IMR-90 (cell line): ENCODE measurements around the gene HMOX1. TPM values are rescaled to one million over a fixed set of nuclear protein-coding genes. Genes with fewer than 3 reads are reported as not detected.

Experiments used
- ATAC-seq: fragments of 200-7000 bp; cut with Tn5 transposase; 2 replicates; pipeline ENCODE4 v1.9.1; 2020; ENCODE audit warnings: low read depth, mild to moderate bottlenecking, moderate library complexity
- BruUV-seq: library from RNA; stranded (reverse); fragments of 400-500 nt; replicated peaks from 2 replicates; lab custom pipeline; 2021; lab: Mats Ljungman, UMichigan
- CTCF ChIA-PET: fragments of 300-600 bp; formaldehyde crosslinking; extraction: SDS; loops from one replicate; lab custom pipeline; 2021; ENCODE audit warnings: antibody characterized with exemption; lab: Yijun Ruan, JAX
- POLR2A ChIA-PET: fragments of 300-600 bp; sonication (Branson Sonifier 250); formaldehyde crosslinking; loops from one replicate; lab custom pipeline; 2022; ENCODE audit warnings: antibody characterized with exemption; ENCODE audit not compliant: unreplicated experiment; lab: Charles Lee
- DNase-seq: peaks from one replicate; pipeline ENCODE4 v3.0.0; 2013
- H2AFZ ChIP-seq: replicated peaks from 2 replicates; pipeline ENCODE3; 2013; ENCODE audit warnings: low read length, mild to moderate bottlenecking; ENCODE audit not compliant: poor library complexity
- H2AK5ac ChIP-seq: 2 replicates; pipeline ENCODE4 v1.6.1; 2013; ENCODE audit warnings: low read depth, low read length, inconsistent platforms
- H2AK9ac ChIP-seq: replicated peaks from 2 replicates; pipeline ENCODE3; 2013; ENCODE audit warnings: mild to moderate bottlenecking, low read depth, low read length, moderate library complexity; ENCODE audit not compliant: poor library complexity
- H2BK120ac ChIP-seq: 2 replicates; pipeline ENCODE4 v1.6.1; 2013; ENCODE audit warnings: low read depth, low read length, inconsistent platforms
- H2BK15ac ChIP-seq: 3 replicates; pipeline ENCODE4 v1.6.1; 2013; ENCODE audit warnings: low read depth, low read length, inconsistent platforms
- H2BK20ac ChIP-seq: 2 replicates; pipeline ENCODE4 v1.6.1; 2013; ENCODE audit warnings: low read depth, mild to moderate bottlenecking, inconsistent platforms, low read length, moderate library complexity
- H2BK5ac ChIP-seq: 2 replicates; pipeline ENCODE4 v1.6.1; 2013; ENCODE audit warnings: mild to moderate bottlenecking, low read depth, low read length, inconsistent platforms; ENCODE audit not compliant: poor library complexity, severe bottlenecking
- H3K14ac ChIP-seq: replicated peaks from 2 replicates; pipeline ENCODE4 v1.6.1; 2013; ENCODE audit warnings: low read depth, low read length, inconsistent platforms
- H3K18ac ChIP-seq: 2 replicates; pipeline ENCODE4 v1.6.1; 2013; ENCODE audit warnings: low read depth, low read length, control low read depth
- H3K23ac ChIP-seq: 2 replicates; pipeline ENCODE4 v1.6.1; 2013; ENCODE audit warnings: low read depth, low read length, inconsistent platforms
- H3K27ac ChIP-seq: 2 replicates; pipeline ENCODE4 v1.5.1; 2013; ENCODE audit warnings: mild to moderate bottlenecking, control low read depth, low read length; ENCODE audit not compliant: insufficient read depth
- H3K27me3 ChIP-seq: 2 replicates; pipeline ENCODE4 v1.6.1; 2013; ENCODE audit warnings: low read length; ENCODE audit not compliant: control insufficient read depth, insufficient read depth
- H3K36me3 ChIP-seq: 2 replicates; pipeline ENCODE4 v1.6.1; 2013; ENCODE audit warnings: low read length, mixed read lengths; ENCODE audit not compliant: control insufficient read depth, insufficient read depth
- H3K4ac ChIP-seq: 2 replicates; pipeline ENCODE4 v1.6.1; 2013; ENCODE audit warnings: low read depth, low read length, inconsistent platforms
- H3K4me1 ChIP-seq: 2 replicates; pipeline ENCODE4 v1.6.1; 2013; ENCODE audit warnings: low read length, mixed read lengths; ENCODE audit not compliant: control insufficient read depth, insufficient read depth
- H3K4me2 ChIP-seq: 2 replicates; pipeline ENCODE4 v1.6.1; 2013; ENCODE audit warnings: low read depth, mild to moderate bottlenecking, control low read depth, low read length, moderate library complexity
- H3K4me3 ChIP-seq: 2 replicates; pipeline ENCODE4 v1.5.1; 2013; ENCODE audit warnings: low read depth, mild to moderate bottlenecking, control low read depth, low read length, moderate library complexity; ENCODE audit not compliant: insufficient read depth
- H3K56ac ChIP-seq: 2 replicates; pipeline ENCODE4 v1.6.1; 2013; ENCODE audit warnings: low read length, inconsistent platforms; ENCODE audit not compliant: insufficient read depth; ENCODE audit errors: extremely low read depth
- H3K79me1 ChIP-seq, 2 experiments: 2 replicates each; pipeline ENCODE4 v1.6.1; 2013; ENCODE audit warnings: low read length in 2 of 2, inconsistent platforms in 1 of 2, low read depth in 1 of 2
- H3K9ac ChIP-seq: 2 replicates; pipeline ENCODE4 v1.6.1; 2013; ENCODE audit warnings: low read depth, low read length, control low read depth
- H3K9me1 ChIP-seq: 2 replicates; pipeline ENCODE4 v1.6.1; 2013; ENCODE audit warnings: low read length, inconsistent platforms; ENCODE audit not compliant: insufficient read depth
- H3K9me3 ChIP-seq: 2 replicates; pipeline ENCODE4 v1.6.1; 2013; ENCODE audit warnings: low read length; ENCODE audit not compliant: control insufficient read depth, insufficient read depth
- H4K20me1 ChIP-seq: 2 replicates; pipeline ENCODE4 v1.6.1; 2013; ENCODE audit warnings: low read length, inconsistent platforms; ENCODE audit not compliant: insufficient read depth
- H4K5ac ChIP-seq: 2 replicates; pipeline ENCODE4 v1.6.1; 2013; ENCODE audit warnings: mild to moderate bottlenecking, low read depth, low read length, control low read depth
- H4K8ac ChIP-seq, 2 experiments: 2 replicates each; pipeline ENCODE4 v1.6.1; 2013; ENCODE audit warnings: low read depth in 2 of 2, low read length in 2 of 2, control low read depth in 1 of 2, inconsistent platforms in 1 of 2
- H4K91ac ChIP-seq: 2 replicates; pipeline ENCODE4 v1.6.1; 2013; ENCODE audit warnings: low read depth, low read length, inconsistent platforms; ENCODE audit not compliant: insufficient read depth
- BHLHE40 ChIP-seq: fragments of 150-350 bp; IDR thresholded peaks from 2 replicates; pipeline ENCODE4 v1.6.1; 2016; ENCODE audit warnings: mild to moderate bottlenecking, low read depth, low read length
- CHD1 ChIP-seq: IDR thresholded peaks from 2 replicates; pipeline ENCODE4 v1.6.1; 2012; ENCODE audit warnings: low read depth, low read length, improper control_type of control experiment
- FOS ChIP-seq: fragments of 150-350 bp; IDR thresholded peaks from 2 replicates; pipeline ENCODE4 v1.6.1; 2016; ENCODE audit warnings: low read depth, low read length
- MAFK ChIP-seq: IDR thresholded peaks from 2 replicates; pipeline ENCODE4 v1.6.1; 2012; ENCODE audit warnings: low read depth, low read length, improper control_type of control experiment
- MAZ ChIP-seq: IDR thresholded peaks from 2 replicates; pipeline ENCODE4 v1.6.1; 2012; ENCODE audit warnings: low read depth, mild to moderate bottlenecking, low read length, improper control_type of control experiment, moderate library complexity, borderline replicate concordance
- MXI1 ChIP-seq: IDR thresholded peaks from 2 replicates; pipeline ENCODE4 v1.6.1; 2012; ENCODE audit warnings: low read depth, mild to moderate bottlenecking, low read length, moderate library complexity, borderline replicate concordance
- NFE2L2 ChIP-seq: fragments of 150-350 bp; IDR thresholded peaks from 2 replicates; pipeline ENCODE4 v1.6.1; 2016; ENCODE audit warnings: low read depth, mild to moderate bottlenecking, low read length
- POLR2A ChIP-seq: IDR thresholded peaks from 2 replicates; pipeline ENCODE4 v1.6.1; 2012; ENCODE audit warnings: mild to moderate bottlenecking, low read depth, low read length
- RAD21 ChIP-seq: IDR thresholded peaks from 2 replicates; pipeline ENCODE4 v1.6.1; 2012; ENCODE audit warnings: low read length, improper control_type of control experiment
- RCOR1 ChIP-seq: IDR thresholded peaks from 2 replicates; pipeline ENCODE4 v1.6.1; 2012; ENCODE audit warnings: mild to moderate bottlenecking, low read length, improper control_type of control experiment; ENCODE audit not compliant: insufficient replicate concordance
- RFX5 ChIP-seq: IDR thresholded peaks from 2 replicates; pipeline ENCODE4 v1.8.0; 2012; ENCODE audit warnings: low read depth, mild to moderate bottlenecking, low read length, moderate library complexity
- SMC3 ChIP-seq: fragments of 150-350 bp; IDR thresholded peaks from 2 replicates; pipeline ENCODE4 v1.6.1; 2016; ENCODE audit warnings: low read depth, mild to moderate bottlenecking, antibody characterized with exemption, low read length, moderate library complexity
- WGBS, 2 experiments: methylation state at CpG; one replicate each; pipeline versions ENCODE4 v1.1.5 to v1.1.7; 2013; ENCODE audit warnings: missing lambda C conversion rate in 2 of 2; ENCODE audit not compliant: insufficient read length in 1 of 2; ENCODE audit errors: extremely low coverage in 2 of 2; 5-methylcytosine and 5-hydroxymethylcytosine counted together
- dilution Hi-C: fragments of 300-500 bp; cut with HindIII; formaldehyde crosslinking; loops from one replicate; pipeline ENCODE4 v1.14.3; 2018; ENCODE audit warnings: low sequenced_read_pairs; ENCODE audit not compliant: unreplicated experiment
- in situ Hi-C: fragments of 300-500 bp; cut with MboI; formaldehyde crosslinking; loops from 3 replicates; pipeline ENCODE4 v1.14.3; 2019; ENCODE audit warnings: low sequenced_read_pairs, inconsistent platforms, mixed read lengths
- intact Hi-C: fragments of 100-400 bp; cut with micrococcal nuclease; formaldehyde crosslinking; loops from 2 replicates; pipeline ENCODE4 v1.10.0; 2022
- polyA plus RNA-seq, 3 experiments: library from polyadenylated mRNA; depleted of rRNA; stranded (reverse); fragments of >200 nt; gene quantifications; 2 replicates each; pipeline ENCODE4 v1.2.3, GENCODE V29; 2012; ENCODE audit warnings: low replicate concordance in 1 of 3
- total RNA-seq: library from RNA; depleted of rRNA; stranded (reverse); fragments of >200 nt; gene quantifications from 2 replicates; pipeline ENCODE4 v1.2.3, GENCODE V29; 2012
- TF ChIP-seq, protein P1 (sequence below): conservative IDR thresholded peaks from 2 replicates; pipeline ENCODE4 v1.5.1; 2012; ENCODE audit warnings: mild to moderate bottlenecking, low read depth, low read length, improper control_type of control experiment
- TF ChIP-seq, protein P2 (sequence below): fragments of 150-350 bp; IDR thresholded peaks from 2 replicates; pipeline ENCODE4 v1.6.1; 2017; ENCODE audit warnings: mild to moderate bottlenecking, antibody characterized with exemption, low read length, low read depth
- TF ChIP-seq, protein P3 (sequence below): fragments of 150-350 bp; IDR thresholded peaks from 2 replicates; pipeline ENCODE4 v1.6.1; 2016; ENCODE audit warnings: low read depth, mild to moderate bottlenecking, low read length, moderate library complexity, borderline replicate concordance

Gene HMOX1
- total and polyA plus RNA-seq, 2 of the 4 experiments (the other 2 are of a cell fraction): 23.1 to 50.5 TPM

DNA sequence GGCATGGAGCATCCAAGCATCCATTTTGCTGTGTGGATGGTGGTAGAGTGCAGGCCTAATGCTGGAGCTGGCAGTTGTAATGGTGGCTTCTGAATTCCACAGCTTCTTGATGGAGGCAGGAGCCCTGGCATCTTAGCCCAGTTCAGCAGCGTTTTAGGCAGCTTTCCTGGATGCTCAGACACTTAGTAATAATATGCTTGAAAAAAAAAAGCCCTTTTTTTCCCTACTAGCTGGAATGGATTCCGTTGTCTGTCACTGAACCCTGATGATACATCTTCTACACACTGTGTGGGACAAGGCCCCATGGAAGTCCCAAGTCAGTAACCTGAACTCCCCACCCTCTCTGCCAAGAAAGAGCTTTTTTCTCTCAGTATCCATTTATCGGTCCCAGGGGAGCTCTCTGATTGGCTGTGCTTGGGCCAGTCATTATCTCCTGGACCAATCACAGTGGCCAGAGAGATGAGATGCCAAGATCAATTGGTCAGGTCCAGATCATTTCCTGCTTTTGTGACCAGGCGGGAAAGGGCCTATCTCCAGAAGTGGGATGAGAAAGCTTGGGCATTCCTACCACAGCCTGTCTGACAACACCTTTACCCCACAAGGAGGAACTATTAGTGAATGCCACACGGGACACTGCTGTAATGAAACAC lies 53.3 kb downstream of the HMOX1 start:
- DNase-seq (no peak), ATAC-seq (no peak)
- H3K36me3 ChIP-seq: no peaks in the 10 kb centered on the region
- ChIA-PET POLR2A (no interaction called here), CTCF (interaction anchor here (0.6 kb wide), 1 partner anchor 137 kb away, joined by 3 read pairs; no protein-coding TSS in a partner anchor)
- H2BK120ac ChIP-seq: no peak overlapping the region
- no peak overlapping the region for H3K56ac ChIP-seq
- H3K4me3 ChIP-seq: no peak overlapping the region
- H3K4me2 ChIP-seq: no peak overlapping the region
- in situ Hi-C loops (loop anchor here (5.0 to 10.0 kb wide), 3 partner anchors 148 to 691 kb away; no protein-coding TSS in a partner anchor), intact Hi-C loops (loop anchor here (5.0 to 10.0 kb wide), 3 partner anchors 133 to 491 kb away; no protein-coding TSS in a partner anchor), dilution Hi-C loops (no loop called here)
- H3K9me1 ChIP-seq: no peaks in the 10 kb centered on the region
- H3K14ac ChIP-seq: no peak overlapping the region
- peaks cover 3% of the 10 kb centered on the region; the same call in 1 of the 2 replicates for H4K20me1 ChIP-seq
- H2AFZ ChIP-seq: no peak overlapping the region
- H3K9ac ChIP-seq: no peak overlapping the region
- 100% methylated on average over 1 of the region's 5 CpGs; no CpG with 5 or more reads in 1 of the 2 experiments for WGBS, 2 experiments
- no peak overlapping the region for H2AK5ac ChIP-seq
- BruUV-seq: no TSS peak
- H3K4ac ChIP-seq: no peak overlapping the region
- H4K91ac ChIP-seq: no peak overlapping the region
- H4K5ac ChIP-seq: no peak overlapping the region
- peaks cover 10% of the 10 kb centered on the region for H3K9me3 ChIP-seq
- no peak overlapping the region for H2BK20ac ChIP-seq
- H3K27me3 ChIP-seq: no peaks in the 10 kb centered on the region
- H2BK15ac ChIP-seq: no peak overlapping the region
- no peak overlapping the region for H3K18ac ChIP-seq
- no peak overlapping the region for H3K23ac ChIP-seq
- no peak overlapping the region for H4K8ac ChIP-seq
- no peak overlapping the region for H2AK9ac ChIP-seq
- H3K79me1 ChIP-seq: peaks cover 0 to 14% of the 10 kb centered on the region in 2 experiments; a peak in 1 of 4 replicates
- H2BK5ac ChIP-seq: no peak overlapping the region
- 0 out of 2 replicates have a peak, but pooled peaks cover 2% of the 10 kb centered on the region for H3K4me1 ChIP-seq
- no peak overlapping the region for H3K27ac ChIP-seq
- TF ChIP-seq MAZ: no peak
- no peak for TF ChIP-seq RFX5
- TF ChIP-seq BHLHE40: no peak
- no peak for TF ChIP-seq MAFK
- TF ChIP-seq, protein P1, sequence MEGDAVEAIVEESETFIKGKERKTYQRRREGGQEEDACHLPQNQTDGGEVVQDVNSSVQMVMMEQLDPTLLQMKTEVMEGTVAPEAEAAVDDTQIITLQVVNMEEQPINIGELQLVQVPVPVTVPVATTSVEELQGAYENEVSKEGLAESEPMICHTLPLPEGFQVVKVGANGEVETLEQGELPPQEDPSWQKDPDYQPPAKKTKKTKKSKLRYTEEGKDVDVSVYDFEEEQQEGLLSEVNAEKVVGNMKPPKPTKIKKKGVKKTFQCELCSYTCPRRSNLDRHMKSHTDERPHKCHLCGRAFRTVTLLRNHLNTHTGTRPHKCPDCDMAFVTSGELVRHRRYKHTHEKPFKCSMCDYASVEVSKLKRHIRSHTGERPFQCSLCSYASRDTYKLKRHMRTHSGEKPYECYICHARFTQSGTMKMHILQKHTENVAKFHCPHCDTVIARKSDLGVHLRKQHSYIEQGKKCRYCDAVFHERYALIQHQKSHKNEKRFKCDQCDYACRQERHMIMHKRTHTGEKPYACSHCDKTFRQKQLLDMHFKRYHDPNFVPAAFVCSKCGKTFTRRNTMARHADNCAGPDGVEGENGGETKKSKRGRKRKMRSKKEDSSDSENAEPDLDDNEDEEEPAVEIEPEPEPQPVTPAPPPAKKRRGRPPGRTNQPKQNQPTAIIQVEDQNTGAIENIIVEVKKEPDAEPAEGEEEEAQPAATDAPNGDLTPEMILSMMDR: no peak
- TF ChIP-seq CHD1: no peak
- no peak for TF ChIP-seq NFE2L2
- TF ChIP-seq SMC3: no peak
- TF ChIP-seq, protein P2, sequence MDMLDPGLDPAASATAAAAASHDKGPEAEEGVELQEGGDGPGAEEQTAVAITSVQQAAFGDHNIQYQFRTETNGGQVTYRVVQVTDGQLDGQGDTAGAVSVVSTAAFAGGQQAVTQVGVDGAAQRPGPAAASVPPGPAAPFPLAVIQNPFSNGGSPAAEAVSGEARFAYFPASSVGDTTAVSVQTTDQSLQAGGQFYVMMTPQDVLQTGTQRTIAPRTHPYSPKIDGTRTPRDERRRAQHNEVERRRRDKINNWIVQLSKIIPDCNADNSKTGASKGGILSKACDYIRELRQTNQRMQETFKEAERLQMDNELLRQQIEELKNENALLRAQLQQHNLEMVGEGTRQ: no peak
- no peak for TF ChIP-seq RCOR1
- TF ChIP-seq POLR2A: no peak
- TF ChIP-seq FOS: no peak
- no peak for TF ChIP-seq MXI1
- TF ChIP-seq, protein P3, sequence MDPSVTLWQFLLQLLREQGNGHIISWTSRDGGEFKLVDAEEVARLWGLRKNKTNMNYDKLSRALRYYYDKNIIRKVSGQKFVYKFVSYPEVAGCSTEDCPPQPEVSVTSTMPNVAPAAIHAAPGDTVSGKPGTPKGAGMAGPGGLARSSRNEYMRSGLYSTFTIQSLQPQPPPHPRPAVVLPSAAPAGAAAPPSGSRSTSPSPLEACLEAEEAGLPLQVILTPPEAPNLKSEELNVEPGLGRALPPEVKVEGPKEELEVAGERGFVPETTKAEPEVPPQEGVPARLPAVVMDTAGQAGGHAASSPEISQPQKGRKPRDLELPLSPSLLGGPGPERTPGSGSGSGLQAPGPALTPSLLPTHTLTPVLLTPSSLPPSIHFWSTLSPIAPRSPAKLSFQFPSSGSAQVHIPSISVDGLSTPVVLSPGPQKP: no peak
- no peak for TF ChIP-seq RAD21
